Sciatic nerve (tissue), 2 donors: ENCODE data around the gene CUTA. TPM values are rescaled to one million over a fixed set of nuclear protein-coding genes. Genes with fewer than 3 reads are reported as not detected.
"Not testable (repeated sequence)": the region's sequence is repeated elsewhere in the genome, so short reads cannot be mapped to it uniquely, and the experiment has no call there.

Source experiments
- ATAC-seq: fragments of 200-7000 bp; cut with Tn5 transposase; one replicate; pipeline ENCODE4 v1.9.1; 2020; ENCODE audit warnings: mild to moderate bottlenecking, moderate library complexity
- DNase-seq: peaks from one replicate; pipeline ENCODE4 v3.0.0-alpha.2; 2020; ENCODE audit warnings: low spot score
- intact Hi-C: fragments of 100-400 bp; cut with DNase I; formaldehyde crosslinking; loops from one replicate; pipeline ENCODE4 v1.14.2; 2022
- microRNA-seq: library from miRNA; unstranded; fragments of <30 nt; microRNA quantifications from one replicate; pipeline ENCODE4 v1.2.0, GENCODE V29; 2020
- total RNA-seq: library from RNA; stranded (reverse); fragmentation: NEBNext Ultra II Directional; extraction: Animal tissue kit (Norgen Biotek cat#: 25700); gene quantifications from one replicate; pipeline ENCODE4 v1.2.1, GENCODE V29; 2021
- donor health status: DM: no; HTN: no; CAD: no.
- donor health status: DM: no; HTN: no; CAD: no.

Gene CUTA
- total RNA-seq, 1 donor from 2014 or later = 107 TPM

- peak; percentile 73 for ATAC-seq
- DNase-seq = no peak
- intact Hi-C loops = no loop called here
Observed at GRCh38 chr6:33384581-33385020, 33.3 kb downstream of the CUTA start.

GRCh38 chr6:33383427-33384185 lies 34.3 kb downstream of the CUTA start:
- DNase-seq (no peak), ATAC-seq (no peak)
- intact Hi-C loops = no loop called here

- intact Hi-C loops = no loop called here
- ATAC-seq (no peak), DNase-seq (no peak)
Observed at GRCh38 chr6:33380272-33380981, 37.5 kb downstream of the CUTA start.

DNA sequence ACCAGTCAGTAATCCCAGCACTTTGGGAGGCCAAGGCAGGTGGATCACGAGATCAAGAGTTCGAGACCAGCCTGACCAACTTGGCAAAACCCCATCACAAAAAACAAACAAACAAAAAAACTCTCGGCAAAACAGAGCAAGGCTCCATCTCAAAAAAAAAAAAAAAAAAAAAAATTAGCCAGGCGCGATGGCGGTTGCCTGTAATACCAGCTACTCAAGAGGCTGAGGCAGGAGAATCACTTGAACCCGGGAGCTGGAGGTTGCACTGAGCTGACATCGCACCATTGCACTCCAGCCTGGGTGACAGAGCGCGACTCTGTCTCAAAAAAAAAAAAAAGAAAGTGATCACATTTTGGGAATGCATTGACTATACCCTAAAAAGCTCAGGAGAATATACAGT lies 38.7 kb downstream of the CUTA start:
- intact Hi-C loops, DNase-seq, ATAC-seq: not testable (repeated sequence)

DNA sequence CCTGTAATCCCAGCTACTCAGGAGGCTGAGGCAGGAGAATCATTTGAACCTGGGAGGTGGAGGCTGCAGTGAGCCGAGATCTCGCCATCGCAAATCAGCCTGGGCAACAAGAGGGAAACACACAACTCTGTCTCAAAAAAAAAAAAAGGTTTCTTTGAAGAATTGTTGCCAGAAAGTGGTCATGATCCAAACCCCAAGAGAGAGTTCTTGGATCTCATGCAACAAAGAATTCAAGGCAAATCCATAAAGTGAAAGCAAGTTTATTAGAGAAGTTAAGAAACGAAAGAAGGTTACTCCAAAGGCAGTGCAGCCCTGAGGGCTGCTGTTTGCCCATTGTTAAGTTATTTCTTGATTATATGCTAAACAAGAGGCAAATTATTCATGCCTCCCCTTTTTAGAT lies 40.7 kb downstream of the CUTA start:
- intact Hi-C loops = no loop called here

DNA sequence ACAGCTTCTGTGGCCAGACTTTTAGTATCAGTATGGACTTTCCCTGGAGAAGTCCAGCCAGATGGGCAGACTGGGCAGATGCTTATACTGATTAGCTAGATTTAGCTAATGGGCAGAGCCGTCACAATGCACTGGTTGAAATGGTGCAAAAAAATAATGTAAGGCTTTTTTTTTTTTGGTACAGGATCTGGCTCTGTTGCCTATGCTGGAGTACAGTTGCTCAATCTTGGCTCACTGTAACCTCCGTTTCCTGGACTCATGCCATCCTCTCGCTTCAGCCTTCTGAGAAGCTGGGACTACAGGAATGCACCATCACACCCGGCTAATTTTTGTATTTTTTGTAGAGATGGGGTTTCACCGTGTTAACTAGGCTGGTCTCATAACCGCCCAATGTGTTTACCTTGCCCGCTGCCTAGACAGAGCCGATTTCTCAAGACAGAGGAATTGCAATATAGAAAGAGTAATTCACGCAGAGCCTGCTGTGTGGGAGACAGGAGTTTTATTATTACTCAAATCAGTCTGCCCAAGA lies 42.7 kb downstream of the CUTA start:
- intact Hi-C loops = no loop called here
- DNase-seq (peak; percentile 85), ATAC-seq (peak; percentile 96)

More for the DNA sequence above, 40.7 kb downstream of the CUTA start:
- ATAC-seq (peak; percentile 29), DNase-seq (no peak)

DNA sequence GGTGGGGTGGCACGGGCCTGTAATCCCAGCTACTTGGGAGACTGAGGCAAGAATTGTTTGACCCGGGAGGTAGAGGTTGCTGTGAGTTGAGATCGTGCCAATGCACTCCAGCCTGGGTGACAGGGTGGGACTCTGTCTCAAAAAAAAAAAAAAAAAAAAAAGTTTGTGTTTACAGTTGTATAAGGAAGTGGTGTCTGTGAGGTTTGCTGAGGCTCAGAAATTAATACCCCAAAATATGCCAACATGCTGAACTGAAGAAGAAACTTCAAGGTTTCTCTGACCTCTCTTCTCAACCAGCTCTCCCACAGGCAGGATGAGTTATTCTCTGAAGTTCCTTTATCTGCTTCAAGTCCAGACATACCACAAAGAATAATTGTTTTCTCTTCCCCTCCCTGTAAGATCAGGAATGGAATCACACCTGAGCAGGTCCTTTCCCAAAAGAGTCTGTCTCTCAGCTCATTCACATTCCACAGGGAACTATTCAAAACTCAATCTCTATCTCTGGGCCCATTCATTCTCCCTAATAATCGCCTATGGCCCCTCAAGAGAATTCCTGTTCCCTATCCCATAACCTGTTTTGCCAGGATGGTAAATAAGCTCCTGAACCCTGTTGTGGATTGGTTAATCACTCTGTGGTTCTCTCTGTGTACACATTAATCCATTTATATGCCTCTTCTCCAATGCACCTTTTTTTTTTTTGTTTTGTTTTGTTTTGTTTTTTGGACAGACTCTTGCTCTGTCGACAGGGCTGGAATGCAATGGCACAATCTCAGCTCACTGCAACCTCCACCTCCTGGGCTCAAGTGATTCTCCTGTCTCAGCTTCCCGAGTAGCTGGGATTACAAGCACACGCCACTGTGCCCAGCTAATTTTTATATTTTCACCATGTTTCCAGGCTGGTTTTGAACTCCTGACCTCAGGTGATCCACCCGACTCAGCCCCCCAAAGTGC lies 43.7 kb downstream of the CUTA start:
- DNase-seq (no peak), ATAC-seq (no peak)

DNA sequence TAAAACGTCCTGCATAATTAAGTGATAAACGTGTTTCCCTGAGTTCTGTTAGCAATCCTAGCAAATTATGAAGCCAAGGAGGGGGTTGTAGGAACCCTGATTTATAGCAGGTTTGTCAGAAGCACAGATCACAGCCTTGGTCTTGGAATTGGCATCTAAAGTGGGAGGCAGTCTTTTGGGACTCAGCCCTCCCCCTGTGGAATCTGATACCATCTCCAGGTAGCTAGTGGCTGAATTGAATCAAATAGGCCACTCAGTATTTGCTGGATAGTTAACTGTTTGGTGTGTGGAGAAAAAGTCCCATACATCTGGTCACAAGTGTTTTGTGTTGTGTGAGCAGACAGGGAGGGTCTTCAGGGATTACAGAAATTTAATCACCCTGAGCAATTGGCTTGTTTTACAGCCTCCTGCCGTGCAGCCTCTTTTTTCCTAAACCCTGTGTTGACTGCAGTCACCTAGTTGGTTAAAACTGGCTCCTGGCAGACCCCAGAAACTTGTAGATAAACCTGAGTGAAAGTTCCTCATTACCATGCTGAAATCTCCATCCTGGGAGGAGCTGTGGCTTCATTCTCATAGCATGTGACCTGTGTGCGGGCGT lies 45.3 kb downstream of the CUTA start:
- intact Hi-C loops = no loop called here
- ATAC-seq (no peak), DNase-seq (no peak)

More for the DNA sequence above, 43.7 kb downstream of the CUTA start:
- intact Hi-C loops = no loop called here

- intact Hi-C loops, DNase-seq, ATAC-seq: not testable (repeated sequence)
Observed at GRCh38 chr6:33371901-33372300, 46.0 kb downstream of the CUTA start.

GRCh38 chr6:33367715-33368025 lies 50.2 kb downstream of the CUTA start:
- ATAC-seq, intact Hi-C loops, DNase-seq: not testable (repeated sequence)

DNA sequence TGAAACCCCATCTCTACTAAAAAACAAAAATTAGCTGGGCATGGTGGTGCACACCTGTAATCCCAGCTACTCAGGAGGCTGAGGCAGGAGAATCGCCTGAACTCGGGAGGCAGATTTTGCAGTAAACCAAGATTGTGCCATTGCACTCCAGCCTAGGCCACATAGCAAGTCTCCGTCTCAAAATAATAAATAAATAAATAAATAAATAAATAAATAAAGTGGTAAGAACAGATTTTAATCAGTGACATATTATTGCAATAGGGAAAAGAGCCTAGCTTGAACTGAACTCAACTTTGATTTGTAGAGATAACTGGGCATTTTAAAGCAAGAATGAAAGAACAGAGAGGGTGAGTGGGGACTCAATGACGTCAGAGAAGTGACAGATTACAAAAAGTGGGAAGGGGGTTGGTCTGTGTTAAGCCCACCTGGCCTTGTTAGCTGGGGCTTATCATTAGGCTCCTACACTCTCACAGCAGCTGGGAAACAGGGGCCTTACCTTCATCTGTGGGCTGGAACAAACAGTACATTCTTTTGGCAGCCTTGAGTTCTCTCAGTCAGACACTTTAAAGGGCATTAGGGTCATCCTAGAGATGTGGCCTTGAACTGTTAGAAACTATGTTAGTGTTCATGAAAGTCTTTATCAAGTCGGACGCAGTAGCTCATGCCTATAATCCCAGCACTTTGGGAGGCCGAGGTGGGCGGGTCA lies 50.7 kb downstream of the CUTA start:
- no peak for DNase-seq
- ATAC-seq = no peak
- intact Hi-C loops = no loop called here

Small RNAs within 50 kb of the gene (microRNA-seq; reads per million reads assigned to microRNA genes)
- gene MIR5004 = not detected

Other genes starting within 250 kb of the CUTA start
- gene COL11A2, start 225.6 kb downstream of the CUTA start, total RNA-seq = 5.6 TPM
- gene RXRB, start 217.4 kb downstream of the CUTA start, total RNA-seq = 54.0 TPM
- 65.3 TPM for gene SLC39A7, start 217.2 kb downstream of the CUTA start, total RNA-seq
- 12.7 TPM for gene HSD17B8, start 213.5 kb downstream of the CUTA start, total RNA-seq
- 39.5 TPM for gene RING1, start 209.6 kb downstream of the CUTA start, total RNA-seq
- 50.0 TPM for gene VPS52, start 146.2 kb downstream of the CUTA start, total RNA-seq
- 1,733 TPM for gene RPS18, start 146.0 kb downstream of the CUTA start, total RNA-seq
- gene B3GALT4, start 141.0 kb downstream of the CUTA start, total RNA-seq = 14.8 TPM
- gene WDR46, start 128.9 kb downstream of the CUTA start, total RNA-seq = 32.4 TPM
- gene PFDN6, start 128.5 kb downstream of the CUTA start, total RNA-seq = 27.1 TPM
- 83.5 TPM for gene RGL2, start 119.2 kb downstream of the CUTA start, total RNA-seq
- gene TAPBP, start 104.0 kb downstream of the CUTA start, total RNA-seq = 85.5 TPM
- gene ZBTB22, start 100.4 kb downstream of the CUTA start, total RNA-seq = 23.2 TPM
- 35.9 TPM for gene DAXX, start 95.1 kb downstream of the CUTA start, total RNA-seq
- 1.5 TPM for gene KIFC1, start 26.3 kb downstream of the CUTA start, total RNA-seq
- gene PHF1, start 7.1 kb downstream of the CUTA start, total RNA-seq = 107 TPM
- gene SYNGAP1, start 2.0 kb upstream of the CUTA start, total RNA-seq = 30.2 TPM
- 6.5 TPM for gene ZBTB9, start 36.5 kb upstream of the CUTA start, total RNA-seq
- 10.7 TPM for gene BAK1, start 162.2 kb upstream of the CUTA start, total RNA-seq
- 88.6 TPM for gene ITPR3, start 203.2 kb upstream of the CUTA start, total RNA-seq